Fibroblast of lung (primary cell): ENCODE measurements around the gene CHSY1. TPM values are rescaled to one million over a fixed set of nuclear protein-coding genes. Genes with fewer than 3 reads are reported as not detected.
A peak's percentile ranks its signal among the peaks of the same experiment; 100 is the strongest.

ENCODE experiments used
- DNase-seq, 2 donors: peaks; one replicate each; pipeline versions ENCODE4 v3.0.0 to v3.0.0-alpha.2; 2010; ENCODE audit warnings: low read depth in 2 of 2
- H2AFZ ChIP-seq: 2 replicates; pipeline ENCODE4 v1.5.1; 2012; ENCODE audit warnings: low read length, control low read depth, inconsistent platforms
- H3K27ac ChIP-seq: 2 replicates; pipeline ENCODE4 v1.5.1; 2011; ENCODE audit warnings: low read length, control low read depth; ENCODE audit not compliant: insufficient read depth
- H3K27me3 ChIP-seq: 2 replicates; pipeline ENCODE4 v1.5.1; 2011; ENCODE audit warnings: mild to moderate bottlenecking, low read length; ENCODE audit not compliant: control insufficient read depth, insufficient read depth
- H3K36me3 ChIP-seq: 2 replicates; pipeline ENCODE4 v1.5.1; 2011; ENCODE audit warnings: low read length; ENCODE audit not compliant: control insufficient read depth, insufficient read depth
- H3K4me1 ChIP-seq: 2 replicates; pipeline ENCODE4 v1.5.1; 2011; ENCODE audit warnings: low read length; ENCODE audit not compliant: control insufficient read depth, insufficient read depth; ENCODE audit errors: extremely low read depth
- H3K4me2 ChIP-seq: 2 replicates; pipeline ENCODE4 v1.5.1; 2011; ENCODE audit warnings: low read length, control low read depth; ENCODE audit not compliant: insufficient read depth; ENCODE audit errors: extremely low read depth
- H3K4me3 ChIP-seq, 4 experiments: fragments of 200-600 bp in 1 of 4; sonication (generic) in 1 of 4; replicated peaks in 1 of 4; 2 replicates each; pipeline ENCODE4 v1.5.1; 2011 to 2016; ENCODE audit warnings: low read length in 4 of 4, low read depth in 3 of 4, mild to moderate bottlenecking in 3 of 4, control low read depth in 2 of 4, inconsistent platforms in 1 of 4, mixed read lengths in 1 of 4; ENCODE audit not compliant: insufficient read depth in 1 of 4; ENCODE audit errors: control extremely low read depth in 1 of 4
- H3K79me2 ChIP-seq: 2 replicates; pipeline ENCODE4 v1.5.1; 2012; ENCODE audit warnings: mild to moderate bottlenecking, low read length, inconsistent platforms; ENCODE audit not compliant: control insufficient read depth, insufficient read depth
- H3K9ac ChIP-seq: 2 replicates; pipeline ENCODE4 v1.5.1; 2011; ENCODE audit warnings: mild to moderate bottlenecking, low read length, control low read depth; ENCODE audit not compliant: insufficient read depth
- H3K9me3 ChIP-seq: 2 replicates; pipeline ENCODE4 v1.5.1; 2012; ENCODE audit warnings: low read depth, low read length; ENCODE audit not compliant: control insufficient read depth, insufficient read depth
- H4K20me1 ChIP-seq: 2 replicates; pipeline ENCODE4 v1.5.1; 2011; ENCODE audit warnings: low read length; ENCODE audit not compliant: control insufficient read depth, insufficient read depth; ENCODE audit errors: extremely low read depth
- EZH2 ChIP-seq: IDR thresholded peaks from 2 replicates; pipeline ENCODE4 v1.5.1; 2012; ENCODE audit warnings: low read length, control low read depth, mild to moderate bottlenecking; ENCODE audit errors: missing control alignments
- polyA plus RNA-seq, 2 donors: library from polyadenylated mRNA; depleted of rRNA in 1 of 2; stranded (reverse) in 1 of 2; unstranded in 1 of 2; fragments of >200 nt; gene quantifications; 2 replicates each; pipeline ENCODE4 v1.2.1, GENCODE V29; 2011 to 2012; ENCODE audit warnings: missing spikeins in 1 of 2
- total RNA-seq: library from RNA; depleted of rRNA; stranded (reverse); fragments of >200 nt; gene quantifications from 2 replicates; pipeline ENCODE4 v1.2.1, GENCODE V29; 2014
- TF ChIP-seq, protein P1 (sequence below), 2 donors: IDR thresholded peaks in 1 of 2; conservative IDR thresholded peaks in 1 of 2; 1 replicate in 1 of 2; 2 replicates in 1 of 2; pipeline ENCODE4 v1.5.1; 2011 to 2012; ENCODE audit warnings: low read length in 2 of 2, control low read depth in 1 of 2, inconsistent platforms in 1 of 2, low read depth in 1 of 2, mild to moderate bottlenecking in 1 of 2

The CHSY1 gene
- total and polyA plus RNA-seq, 2 donors (not counting 1 experiment from before 2014, with no cell fraction given): 28.6 to 57.0 TPM

DNA sequence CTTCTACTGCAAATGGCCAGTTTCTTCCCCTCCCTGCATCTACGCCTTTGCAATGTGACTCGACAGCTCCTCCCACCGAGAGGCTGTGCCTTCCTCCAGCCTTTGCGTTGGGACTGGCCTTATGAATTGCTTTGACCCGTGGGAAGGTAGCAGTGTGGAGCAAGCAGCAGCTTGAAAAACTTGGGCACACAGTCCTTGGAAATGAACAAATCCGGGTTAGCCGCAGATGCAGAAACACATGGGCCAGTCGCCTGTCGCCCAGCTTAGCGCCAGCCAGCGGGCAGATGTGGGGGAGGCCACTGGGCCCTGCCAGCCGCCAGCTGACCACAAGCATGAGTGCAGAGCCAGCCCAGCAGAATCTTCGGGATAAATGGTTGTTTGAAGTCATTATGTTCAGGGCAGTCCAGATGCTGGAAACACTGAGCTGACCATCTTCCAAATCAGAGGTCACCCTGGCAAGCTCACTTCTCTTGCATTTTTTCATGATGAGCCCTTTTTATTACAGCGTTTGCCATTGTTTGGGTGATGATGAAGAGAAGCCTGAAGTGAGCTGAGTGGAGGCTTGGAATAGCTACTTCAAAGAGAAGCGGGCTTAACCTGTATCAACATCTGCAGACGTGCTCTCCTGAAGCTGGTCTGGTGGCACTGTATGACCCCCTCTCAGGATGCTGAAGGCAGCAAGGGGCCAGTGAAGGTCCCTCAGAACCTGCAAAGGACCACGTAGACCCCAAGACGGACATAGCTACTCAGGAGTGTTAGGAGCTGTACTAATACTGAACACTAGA, 15.7 kb upstream of the CHSY1 start:
- peak; percentile 85 to 94 for DNase-seq
- H3K27ac ChIP-seq: peak overlapping the region; percentile 87
- no peak overlapping the region for H2AFZ ChIP-seq
- no peaks in the 10 kb centered on the region for H3K79me2 ChIP-seq
- no peak overlapping the region for H3K4me3 ChIP-seq
- TF ChIP-seq EZH2: no peak
- TF ChIP-seq, protein P1, sequence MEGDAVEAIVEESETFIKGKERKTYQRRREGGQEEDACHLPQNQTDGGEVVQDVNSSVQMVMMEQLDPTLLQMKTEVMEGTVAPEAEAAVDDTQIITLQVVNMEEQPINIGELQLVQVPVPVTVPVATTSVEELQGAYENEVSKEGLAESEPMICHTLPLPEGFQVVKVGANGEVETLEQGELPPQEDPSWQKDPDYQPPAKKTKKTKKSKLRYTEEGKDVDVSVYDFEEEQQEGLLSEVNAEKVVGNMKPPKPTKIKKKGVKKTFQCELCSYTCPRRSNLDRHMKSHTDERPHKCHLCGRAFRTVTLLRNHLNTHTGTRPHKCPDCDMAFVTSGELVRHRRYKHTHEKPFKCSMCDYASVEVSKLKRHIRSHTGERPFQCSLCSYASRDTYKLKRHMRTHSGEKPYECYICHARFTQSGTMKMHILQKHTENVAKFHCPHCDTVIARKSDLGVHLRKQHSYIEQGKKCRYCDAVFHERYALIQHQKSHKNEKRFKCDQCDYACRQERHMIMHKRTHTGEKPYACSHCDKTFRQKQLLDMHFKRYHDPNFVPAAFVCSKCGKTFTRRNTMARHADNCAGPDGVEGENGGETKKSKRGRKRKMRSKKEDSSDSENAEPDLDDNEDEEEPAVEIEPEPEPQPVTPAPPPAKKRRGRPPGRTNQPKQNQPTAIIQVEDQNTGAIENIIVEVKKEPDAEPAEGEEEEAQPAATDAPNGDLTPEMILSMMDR (conservative IDR thresholded peaks at IDR 0.05 in 1 of 2, IDR thresholded peaks at IDR 0.05 in 1 of 2; ENCODE audit: low read depth in 1 of 2, low read length in 2 of 2): peak in 1 of 2 donors; percentile 8
- H3K27me3 ChIP-seq: no peaks in the 10 kb centered on the region
- no peak overlapping the region for H3K9ac ChIP-seq
- H3K4me1 ChIP-seq: peaks cover 14% of the 10 kb centered on the region
- H3K9me3 ChIP-seq: no peaks in the 10 kb centered on the region
- H3K36me3 ChIP-seq: peaks cover 7% of the 10 kb centered on the region
- peak overlapping the region; percentile 66 for H3K4me2 ChIP-seq
- no peaks in the 10 kb centered on the region for H4K20me1 ChIP-seq

DNA sequence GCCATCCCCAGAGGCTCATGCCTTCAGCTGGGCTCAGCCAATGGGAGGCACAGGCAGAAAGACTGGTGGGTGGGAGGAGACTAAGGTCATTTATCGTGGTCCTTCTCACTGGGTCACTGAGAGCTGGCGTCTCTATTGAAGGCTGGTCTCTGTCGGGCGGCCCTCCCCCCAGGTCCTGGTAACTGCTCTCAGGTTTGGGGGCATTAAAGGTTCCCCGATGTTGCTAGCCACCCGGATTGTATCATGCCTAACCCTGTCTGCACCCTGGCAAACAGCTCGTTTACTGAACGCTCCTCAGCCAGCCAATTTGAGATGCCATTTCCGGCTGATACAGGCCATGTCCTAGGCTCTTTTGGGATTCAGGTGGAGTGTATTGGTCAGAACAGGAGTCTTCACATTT, 14.9 kb upstream of the CHSY1 start:
- H2AFZ ChIP-seq: no peak overlapping the region
- no peak for DNase-seq
- peaks cover 3% of the 10 kb centered on the region for H3K36me3 ChIP-seq
- H3K4me3 ChIP-seq: no peak overlapping the region
- peak overlapping the region; percentile 66 for H3K4me2 ChIP-seq
- peak overlapping the region; percentile 87 for H3K27ac ChIP-seq
- peaks cover 2% of the 10 kb centered on the region for H3K27me3 ChIP-seq
- no peaks in the 10 kb centered on the region for H3K79me2 ChIP-seq
- peaks cover 14% of the 10 kb centered on the region for H3K4me1 ChIP-seq
- no peaks in the 10 kb centered on the region for H3K9me3 ChIP-seq
- H4K20me1 ChIP-seq: no peaks in the 10 kb centered on the region
- TF ChIP-seq, protein P1 (conservative IDR thresholded peaks at IDR 0.05 in 1 of 2, IDR thresholded peaks at IDR 0.05 in 1 of 2; ENCODE audit: low read depth in 1 of 2, low read length in 2 of 2): no peak
- no peak for TF ChIP-seq EZH2
- peak overlapping the region; percentile 28 for H3K9ac ChIP-seq

DNA sequence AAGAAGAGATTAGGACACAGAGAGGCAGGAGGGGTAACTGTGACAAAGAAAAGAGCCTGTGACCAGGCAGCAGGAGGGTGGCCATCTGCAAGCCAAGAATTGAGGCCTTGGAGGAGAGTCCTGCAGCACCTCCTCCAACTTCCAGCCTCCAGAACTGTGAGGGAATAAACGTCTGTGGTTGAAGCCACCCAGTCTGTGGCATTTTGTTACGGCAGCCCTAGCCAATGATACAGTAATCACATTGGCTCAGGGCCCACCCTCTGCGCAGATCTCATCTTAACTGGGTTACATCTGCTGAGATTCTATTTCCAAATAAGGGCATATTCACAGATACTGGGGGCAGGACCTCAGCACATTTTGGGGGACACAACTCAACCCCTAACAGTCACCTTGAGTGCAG, 14.2 kb upstream of the CHSY1 start:
- H2AFZ ChIP-seq: no peak overlapping the region
- peaks cover 3% of the 10 kb centered on the region for H3K36me3 ChIP-seq
- H3K79me2 ChIP-seq: no peaks in the 10 kb centered on the region
- no peak overlapping the region for H3K9ac ChIP-seq
- H3K4me1 ChIP-seq: peaks cover 14% of the 10 kb centered on the region
- H3K4me3 ChIP-seq: no peak overlapping the region
- no peak for TF ChIP-seq EZH2
- TF ChIP-seq, protein P1 (conservative IDR thresholded peaks at IDR 0.05 in 1 of 2, IDR thresholded peaks at IDR 0.05 in 1 of 2; ENCODE audit: low read depth in 1 of 2, low read length in 2 of 2): no peak
- H3K4me2 ChIP-seq: no peak overlapping the region
- H3K27ac ChIP-seq: peak overlapping the region; percentile 87
- H3K9me3 ChIP-seq: no peaks in the 10 kb centered on the region
- no peaks in the 10 kb centered on the region for H4K20me1 ChIP-seq
- DNase-seq: peak; percentile 75 to 91
- peaks cover 5% of the 10 kb centered on the region for H3K27me3 ChIP-seq
